ENCODE measurements around the gene SYNE2.

SYNE2 gene

DNA sequence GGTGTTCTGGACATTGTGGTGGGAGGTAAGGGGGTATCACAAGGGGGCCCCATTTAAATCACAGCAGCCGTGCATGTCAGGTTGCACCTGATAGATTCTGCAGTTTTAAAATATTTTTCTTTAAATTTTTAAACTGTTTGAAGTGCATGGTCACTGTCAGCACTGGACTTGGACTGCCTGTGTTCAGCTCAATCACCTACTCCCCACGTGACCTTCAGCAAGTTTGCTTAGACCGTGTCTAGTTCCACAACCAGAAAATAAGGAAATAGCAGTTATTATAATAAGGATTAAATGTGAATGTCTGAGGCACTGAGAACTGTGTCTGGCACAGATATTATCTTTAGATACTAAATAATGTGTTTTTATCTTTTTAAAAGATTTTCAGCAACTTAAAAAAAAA, 376.7 kb downstream of the SYNE2 start:
- TF ChIP-seq, protein P1, sequence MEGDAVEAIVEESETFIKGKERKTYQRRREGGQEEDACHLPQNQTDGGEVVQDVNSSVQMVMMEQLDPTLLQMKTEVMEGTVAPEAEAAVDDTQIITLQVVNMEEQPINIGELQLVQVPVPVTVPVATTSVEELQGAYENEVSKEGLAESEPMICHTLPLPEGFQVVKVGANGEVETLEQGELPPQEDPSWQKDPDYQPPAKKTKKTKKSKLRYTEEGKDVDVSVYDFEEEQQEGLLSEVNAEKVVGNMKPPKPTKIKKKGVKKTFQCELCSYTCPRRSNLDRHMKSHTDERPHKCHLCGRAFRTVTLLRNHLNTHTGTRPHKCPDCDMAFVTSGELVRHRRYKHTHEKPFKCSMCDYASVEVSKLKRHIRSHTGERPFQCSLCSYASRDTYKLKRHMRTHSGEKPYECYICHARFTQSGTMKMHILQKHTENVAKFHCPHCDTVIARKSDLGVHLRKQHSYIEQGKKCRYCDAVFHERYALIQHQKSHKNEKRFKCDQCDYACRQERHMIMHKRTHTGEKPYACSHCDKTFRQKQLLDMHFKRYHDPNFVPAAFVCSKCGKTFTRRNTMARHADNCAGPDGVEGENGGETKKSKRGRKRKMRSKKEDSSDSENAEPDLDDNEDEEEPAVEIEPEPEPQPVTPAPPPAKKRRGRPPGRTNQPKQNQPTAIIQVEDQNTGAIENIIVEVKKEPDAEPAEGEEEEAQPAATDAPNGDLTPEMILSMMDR (conservative IDR thresholded peaks at IDR 0.05; ENCODE audit: low read depth, low read length) = no peak
- no peak overlapping the region for H2AFZ ChIP-seq (ENCODE audit: low read depth)
- H3K27me3 ChIP-seq (ENCODE audit: insufficient read depth, low read depth) = no peaks in the 10 kb centered on the region
- H3K4me3 ChIP-seq (IDR thresholded peaks at IDR 0.05; ENCODE audit: insufficient read depth, low read depth, low read length) = no peak overlapping the region
- no peak overlapping the region for H3K9ac ChIP-seq
- H3K4me1 ChIP-seq (ENCODE audit: low read depth, poor library complexity, severe bottlenecking) = no peaks in the 10 kb centered on the region
- H3K4me2 ChIP-seq = no peak overlapping the region
- H3K79me2 ChIP-seq (ENCODE audit: insufficient read depth, low read depth) = no peaks in the 10 kb centered on the region
- no peaks in the 10 kb centered on the region for H3K36me3 ChIP-seq (ENCODE audit: insufficient read depth)
- no peak overlapping the region for H3K27ac ChIP-seq
- H4K20me1 ChIP-seq (ENCODE audit: insufficient read depth) = no peaks in the 10 kb centered on the region

DNA sequence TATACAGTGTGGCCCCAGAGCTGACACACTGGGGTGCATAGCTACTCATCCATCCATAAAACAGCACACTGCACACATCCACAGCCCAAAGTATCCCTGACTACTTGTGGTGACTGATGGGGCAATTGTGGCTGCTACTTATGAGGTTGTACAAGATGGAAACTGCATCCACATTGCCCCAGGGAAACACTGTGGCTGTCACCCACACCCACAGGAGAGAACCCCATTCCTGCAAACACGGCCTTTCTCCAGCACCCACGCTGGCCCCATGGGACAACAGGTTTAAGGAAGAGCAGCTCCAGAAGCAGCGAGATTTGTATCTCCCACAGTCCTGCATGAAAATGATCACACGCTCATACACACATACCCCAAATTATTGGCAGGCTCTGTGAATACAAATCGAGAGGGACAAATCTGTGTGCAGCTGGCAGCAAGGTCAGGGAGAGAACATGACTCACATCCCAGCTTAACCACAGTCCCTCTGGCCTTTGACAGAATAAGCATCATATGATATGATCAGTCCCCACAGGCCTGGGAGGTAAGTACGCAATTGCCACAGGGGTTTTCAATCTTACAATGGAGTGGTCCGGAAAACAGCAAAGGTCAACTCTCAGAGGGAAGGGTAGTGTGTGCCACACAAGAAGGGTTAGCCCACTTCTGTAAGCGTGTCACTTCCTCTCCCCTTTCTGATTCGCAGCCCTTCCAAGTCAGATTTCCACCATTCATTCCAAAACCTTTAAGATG, 379.5 kb downstream of the SYNE2 start:
- TF ChIP-seq, protein P1 (conservative IDR thresholded peaks at IDR 0.05; ENCODE audit: low read depth, low read length) = no peak
- H3K27me3 ChIP-seq (ENCODE audit: insufficient read depth, low read depth) = no peaks in the 10 kb centered on the region
- no peak overlapping the region for H3K9ac ChIP-seq
- H4K20me1 ChIP-seq (ENCODE audit: insufficient read depth) = no peaks in the 10 kb centered on the region
- no peak overlapping the region for H3K4me3 ChIP-seq (IDR thresholded peaks at IDR 0.05; ENCODE audit: insufficient read depth, low read depth, low read length)
- no peak overlapping the region for H2AFZ ChIP-seq (ENCODE audit: low read depth)
- H3K4me1 ChIP-seq (ENCODE audit: low read depth, poor library complexity, severe bottlenecking) = no peaks in the 10 kb centered on the region
- no peaks in the 10 kb centered on the region for H3K79me2 ChIP-seq (ENCODE audit: insufficient read depth, low read depth)
- H3K36me3 ChIP-seq (ENCODE audit: insufficient read depth) = no peaks in the 10 kb centered on the region
- H3K27ac ChIP-seq = no peak overlapping the region
- no peak overlapping the region for H3K4me2 ChIP-seq

GRCh38 chr14:64232944-64233343, 380.1 kb downstream of the SYNE2 start:
- no peak overlapping the region for H3K4me3 ChIP-seq (IDR thresholded peaks at IDR 0.05; ENCODE audit: insufficient read depth, low read depth, low read length)
- H2AFZ ChIP-seq (ENCODE audit: low read depth) = no peak overlapping the region
- no peaks in the 10 kb centered on the region for H3K36me3 ChIP-seq (ENCODE audit: insufficient read depth)
- no peak overlapping the region for H3K4me2 ChIP-seq
- no peak overlapping the region for H3K9ac ChIP-seq
- no peaks in the 10 kb centered on the region for H3K27me3 ChIP-seq (ENCODE audit: insufficient read depth, low read depth)
- no peaks in the 10 kb centered on the region for H3K4me1 ChIP-seq (ENCODE audit: low read depth, poor library complexity, severe bottlenecking)
- no peaks in the 10 kb centered on the region for H4K20me1 ChIP-seq (ENCODE audit: insufficient read depth)
- H3K27ac ChIP-seq = no peak overlapping the region
- no peaks in the 10 kb centered on the region for H3K79me2 ChIP-seq (ENCODE audit: insufficient read depth, low read depth)
- TF ChIP-seq, protein P1 (conservative IDR thresholded peaks at IDR 0.05; ENCODE audit: low read depth, low read length) = no peak

DNA sequence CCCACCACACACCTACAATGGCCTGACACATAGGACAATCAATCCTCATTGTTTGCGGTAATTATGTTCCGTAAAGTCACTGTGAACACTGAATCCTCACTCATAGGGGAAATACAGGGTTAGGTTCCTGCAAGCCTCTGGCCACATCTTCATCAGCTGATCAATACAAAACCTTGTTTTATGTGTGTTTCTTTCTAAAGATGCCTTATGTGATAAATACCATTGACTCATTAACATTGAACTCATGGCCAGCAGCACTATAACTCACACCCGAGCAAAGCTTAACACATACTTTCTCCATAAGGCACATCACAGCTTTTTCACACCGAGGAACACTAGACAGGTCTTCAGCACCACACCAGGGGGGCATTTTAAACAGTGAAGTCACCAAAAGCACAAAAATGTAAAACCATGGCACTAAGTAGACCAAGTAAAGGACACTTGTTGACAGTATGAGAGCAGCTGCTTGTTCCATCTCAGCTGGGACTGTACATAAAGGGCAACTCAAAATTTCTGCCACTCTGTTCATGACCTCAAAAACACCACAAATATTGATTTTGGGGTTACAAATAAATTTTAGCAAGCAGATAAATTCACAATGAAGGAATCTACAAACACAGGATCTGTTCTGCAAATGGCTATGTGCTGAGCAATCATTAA, 380.9 kb downstream of the SYNE2 start:
- H3K36me3 ChIP-seq (ENCODE audit: insufficient read depth) = no peaks in the 10 kb centered on the region
- H3K79me2 ChIP-seq (ENCODE audit: insufficient read depth, low read depth) = no peaks in the 10 kb centered on the region
- H3K27ac ChIP-seq = no peak overlapping the region
- H4K20me1 ChIP-seq (ENCODE audit: insufficient read depth) = no peaks in the 10 kb centered on the region
- TF ChIP-seq, protein P1 (conservative IDR thresholded peaks at IDR 0.05; ENCODE audit: low read depth, low read length) = no peak
- no peaks in the 10 kb centered on the region for H3K4me1 ChIP-seq (ENCODE audit: low read depth, poor library complexity, severe bottlenecking)
- no peak overlapping the region for H3K4me2 ChIP-seq
- H2AFZ ChIP-seq (ENCODE audit: low read depth) = no peak overlapping the region
- no peak overlapping the region for H3K9ac ChIP-seq
- no peak overlapping the region for H3K4me3 ChIP-seq (IDR thresholded peaks at IDR 0.05; ENCODE audit: insufficient read depth, low read depth, low read length)
- H3K27me3 ChIP-seq (ENCODE audit: insufficient read depth, low read depth) = no peaks in the 10 kb centered on the region

Measured in KMS-11 (cell line).